D721Med (cell line): ENCODE results near the gene GDA.

Source experiments
- DNase-seq: peaks from one replicate; pipeline ENCODE4 v3.0.0; 2011; ENCODE audit warnings: low spot score; ENCODE audit not compliant: insufficient read length
- FAIRE-seq: peaks from 2 replicates; lab custom pipeline; 2011; peaks lifted over from hg19 to GRCh38; lab: Jason Lieb, UNC
- TF ChIP-seq, protein P1 (sequence below): IDR thresholded peaks from 2 replicates; pipeline ENCODE4 v1.5.1; 2012; ENCODE audit warnings: mild to moderate bottlenecking, control low read depth; ENCODE audit not compliant: insufficient read depth; ENCODE audit errors: missing control alignments

Gene GDA

DNA sequence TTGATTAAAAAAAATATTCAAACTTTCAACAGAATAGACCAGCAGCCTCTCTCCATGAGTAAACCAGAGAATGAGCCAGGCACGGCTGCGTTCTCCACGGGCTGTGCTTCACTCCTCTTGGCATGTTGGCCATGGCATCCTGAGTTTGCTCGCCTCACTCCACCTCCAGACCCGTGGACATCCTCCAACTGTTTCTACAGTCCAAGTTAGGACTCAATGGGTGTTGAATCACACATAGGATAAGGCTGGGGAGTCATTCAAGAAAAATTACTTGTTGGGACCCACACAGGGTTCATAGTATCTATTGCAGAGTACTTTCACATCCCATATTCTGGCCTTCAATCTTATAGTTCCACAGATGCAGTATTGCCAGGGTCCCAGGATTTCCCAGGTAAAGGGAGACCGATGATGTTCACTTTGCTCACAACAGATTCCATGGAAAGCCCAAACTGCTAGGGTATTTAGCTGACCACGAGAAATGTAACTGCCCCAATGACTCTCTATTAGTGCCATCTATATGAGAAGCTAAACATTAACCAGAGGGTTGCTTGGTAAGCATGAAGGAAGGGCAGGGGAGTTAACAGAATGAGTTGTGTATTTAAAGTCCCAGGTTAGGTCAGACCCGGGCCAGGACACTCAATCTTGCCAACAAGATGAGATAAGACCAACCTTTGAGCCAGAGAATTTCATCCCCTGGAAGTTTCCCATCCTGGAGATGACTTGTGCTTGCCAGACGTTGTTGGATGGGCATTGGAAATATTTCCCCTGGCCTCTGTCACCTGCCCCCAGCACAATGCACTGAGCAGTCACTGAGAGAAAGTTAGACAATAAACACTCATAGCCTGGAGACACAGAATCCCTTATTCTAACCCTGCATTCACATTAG, 19.7 kb upstream of the GDA start:
- TF ChIP-seq, protein P1, sequence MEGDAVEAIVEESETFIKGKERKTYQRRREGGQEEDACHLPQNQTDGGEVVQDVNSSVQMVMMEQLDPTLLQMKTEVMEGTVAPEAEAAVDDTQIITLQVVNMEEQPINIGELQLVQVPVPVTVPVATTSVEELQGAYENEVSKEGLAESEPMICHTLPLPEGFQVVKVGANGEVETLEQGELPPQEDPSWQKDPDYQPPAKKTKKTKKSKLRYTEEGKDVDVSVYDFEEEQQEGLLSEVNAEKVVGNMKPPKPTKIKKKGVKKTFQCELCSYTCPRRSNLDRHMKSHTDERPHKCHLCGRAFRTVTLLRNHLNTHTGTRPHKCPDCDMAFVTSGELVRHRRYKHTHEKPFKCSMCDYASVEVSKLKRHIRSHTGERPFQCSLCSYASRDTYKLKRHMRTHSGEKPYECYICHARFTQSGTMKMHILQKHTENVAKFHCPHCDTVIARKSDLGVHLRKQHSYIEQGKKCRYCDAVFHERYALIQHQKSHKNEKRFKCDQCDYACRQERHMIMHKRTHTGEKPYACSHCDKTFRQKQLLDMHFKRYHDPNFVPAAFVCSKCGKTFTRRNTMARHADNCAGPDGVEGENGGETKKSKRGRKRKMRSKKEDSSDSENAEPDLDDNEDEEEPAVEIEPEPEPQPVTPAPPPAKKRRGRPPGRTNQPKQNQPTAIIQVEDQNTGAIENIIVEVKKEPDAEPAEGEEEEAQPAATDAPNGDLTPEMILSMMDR: no peak
- DNase-seq: no peak
- no peak for FAIRE-seq

DNA sequence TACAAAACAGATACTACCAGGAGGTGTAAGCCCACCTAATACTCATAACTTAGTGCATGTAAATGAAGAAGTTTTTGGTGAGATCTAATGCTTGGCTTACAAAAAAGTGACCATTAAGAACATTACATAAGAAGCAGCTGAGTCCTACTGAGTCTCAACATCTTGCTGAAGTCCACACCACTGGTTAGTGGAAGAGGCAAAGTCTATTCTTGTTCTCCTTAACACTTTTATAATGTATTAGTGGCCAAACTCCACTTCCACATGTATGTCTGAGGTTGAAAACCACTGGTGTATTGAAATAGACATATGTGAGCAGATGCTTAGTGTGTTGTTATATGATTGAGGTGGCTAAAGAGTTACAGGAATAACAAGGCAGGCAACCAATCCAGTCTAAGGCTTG, 18.9 kb upstream of the GDA start:
- DNase-seq (no peak), FAIRE-seq (no peak)
- TF ChIP-seq, protein P1: no peak

DNA sequence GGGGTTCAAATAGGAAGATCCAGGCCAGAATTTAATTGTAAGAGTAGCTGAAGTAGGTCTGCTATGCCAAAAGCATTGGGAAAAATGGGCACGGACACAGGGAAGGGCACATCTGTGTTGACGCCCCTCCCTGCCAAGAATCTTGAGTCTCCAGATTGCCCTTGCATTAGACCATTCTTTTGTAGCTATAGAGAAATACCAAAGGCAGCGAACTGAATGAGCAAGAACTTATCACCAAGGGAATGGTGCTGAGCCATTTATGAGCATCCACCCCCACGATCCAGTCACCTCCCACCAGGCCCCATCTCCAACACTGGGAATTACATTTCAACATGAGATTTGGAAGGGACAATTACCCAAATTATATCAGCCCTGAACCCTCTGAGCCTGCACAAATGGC, 18.0 kb upstream of the GDA start:
- no peak for FAIRE-seq
- TF ChIP-seq, protein P1: no peak
- DNase-seq: no peak

DNA sequence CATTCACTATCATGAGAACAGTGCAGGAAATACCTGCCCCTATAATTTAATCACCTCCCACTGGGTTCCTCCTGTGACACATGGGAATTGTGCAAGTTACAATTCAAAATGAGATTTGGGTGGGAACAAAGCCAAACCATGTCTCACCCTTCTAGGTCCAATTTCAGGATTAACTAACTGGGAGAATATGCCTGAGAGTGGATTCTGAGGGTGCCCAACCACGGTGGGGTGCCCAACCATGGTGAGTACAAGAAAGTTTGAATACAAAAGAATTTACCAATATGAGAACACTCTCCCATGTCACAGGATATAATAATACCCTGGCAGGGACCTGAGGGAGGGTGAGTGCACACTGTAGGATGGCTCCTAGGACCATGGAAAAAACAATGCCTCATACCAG, 17.2 kb upstream of the GDA start:
- DNase-seq (no peak), FAIRE-seq (no peak)
- TF ChIP-seq, protein P1: no peak

DNA sequence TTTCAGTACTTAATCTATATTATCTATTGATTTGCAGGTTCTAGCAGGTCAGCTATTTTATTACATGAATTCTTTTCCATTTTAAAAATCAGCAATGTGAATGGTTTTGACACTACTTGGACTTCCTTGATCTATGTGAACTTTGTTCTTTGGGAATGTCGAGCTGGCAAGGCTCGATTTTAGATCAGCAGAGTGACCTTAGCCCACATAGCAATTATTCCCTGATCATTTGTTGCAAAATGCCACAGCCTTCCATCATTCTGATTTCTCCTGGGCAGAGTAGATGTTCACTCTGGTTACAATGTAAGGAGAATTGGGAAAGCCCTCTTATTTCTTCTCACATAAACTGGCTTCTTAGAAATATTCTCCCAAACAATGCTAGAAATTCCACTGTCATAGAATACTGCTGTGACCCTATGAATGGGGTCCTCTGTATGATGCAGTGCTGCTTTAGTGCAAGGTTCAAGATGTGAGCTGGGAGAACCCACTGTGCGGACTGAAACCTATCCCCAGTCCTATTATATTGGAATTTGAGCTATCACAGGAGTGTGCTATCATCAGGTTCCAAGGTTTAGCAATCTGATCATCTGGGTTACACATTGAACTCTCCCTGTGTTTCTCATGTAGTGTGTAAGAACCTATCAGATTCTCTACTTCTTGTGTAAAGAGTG, 15.7 kb upstream of the GDA start:
- no peak for DNase-seq
- no peak for FAIRE-seq
- TF ChIP-seq, protein P1: no peak

DNA sequence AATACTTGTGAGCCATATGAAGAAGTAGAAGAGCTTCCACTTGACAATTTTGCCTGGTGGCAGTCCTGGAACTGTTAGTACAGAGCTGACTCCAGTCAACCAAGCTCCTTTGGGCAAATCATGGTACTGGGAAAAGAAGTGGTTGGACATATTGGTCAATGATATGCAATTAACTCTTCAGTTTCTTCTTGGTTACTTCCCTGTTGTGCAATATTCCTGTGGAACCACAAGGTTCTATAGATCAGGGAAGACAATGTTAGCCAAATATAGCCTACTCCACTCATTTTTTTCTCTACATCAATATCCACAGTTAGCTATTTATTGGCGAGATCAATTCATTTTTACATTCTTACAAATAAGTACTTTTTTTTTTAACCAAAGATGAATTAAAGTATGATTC, 14.4 kb upstream of the GDA start:
- TF ChIP-seq, protein P1: no peak
- DNase-seq: no peak
- FAIRE-seq: no peak
